Endodermal cell (in vitro differentiated cells): ENCODE measurements around the gene PRKCE. TPM values are rescaled to one million over a fixed set of nuclear protein-coding genes. Genes with fewer than 3 reads are reported as not detected.
A peak's percentile ranks its signal among the peaks of the same experiment; 100 is the strongest.

ENCODE experiments used
- DNase-seq: peaks from one replicate; pipeline ENCODE4 v3.0.0-alpha.2; 2017
- H3K27ac ChIP-seq: 2 replicates; pipeline ENCODE4 v1.5.1; 2013; ENCODE audit warnings: mild to moderate bottlenecking, low read depth, low read length, moderate library complexity
- H3K27me3 ChIP-seq: 2 replicates; pipeline ENCODE4 v1.6.1; 2013; ENCODE audit warnings: mild to moderate bottlenecking, low read length, moderate library complexity; ENCODE audit not compliant: insufficient read depth, control insufficient read depth, poor library complexity, severe bottlenecking
- H3K36me3 ChIP-seq: 2 replicates; pipeline ENCODE4 v1.7.0; 2013; ENCODE audit warnings: mild to moderate bottlenecking, low read length, moderate library complexity; ENCODE audit not compliant: control insufficient read depth, insufficient read depth
- H3K4me1 ChIP-seq: one replicate; pipeline ENCODE4 v1.7.0; 2013; ENCODE audit warnings: low read length; ENCODE audit not compliant: control insufficient read depth, insufficient read depth
- H3K4me3 ChIP-seq: 2 replicates; pipeline ENCODE4 v1.5.1; 2013; ENCODE audit warnings: mild to moderate bottlenecking, low read length, moderate library complexity
- H3K9ac ChIP-seq: 2 replicates; pipeline ENCODE4 v1.6.1; 2013; ENCODE audit warnings: mild to moderate bottlenecking, low read length, moderate library complexity; ENCODE audit not compliant: poor library complexity, severe bottlenecking; ENCODE audit errors: extremely low read depth
- H3K9me3 ChIP-seq: 2 replicates; pipeline ENCODE4 v1.6.1; 2013; ENCODE audit warnings: mild to moderate bottlenecking, low read length, moderate library complexity; ENCODE audit not compliant: control insufficient read depth
- H3K27ac Mint-ChIP-seq: 2 replicates; pipeline ENCODE4 v1.8.0; 2020; ENCODE audit warnings: mixed read lengths
- H3K27me3 Mint-ChIP-seq: 2 replicates; pipeline ENCODE4 v1.8.0; 2021; ENCODE audit warnings: mild to moderate bottlenecking, mixed read lengths; ENCODE audit not compliant: insufficient read depth
- H3K36me3 Mint-ChIP-seq: 2 replicates; pipeline ENCODE4 v1.8.0; 2020; ENCODE audit warnings: low read depth, mixed read lengths
- H3K4me1 Mint-ChIP-seq: 2 replicates; pipeline ENCODE4 v1.8.0; 2020; ENCODE audit warnings: mixed read lengths
- H3K4me3 Mint-ChIP-seq: 2 replicates; pipeline ENCODE4 v1.8.0; 2020; ENCODE audit warnings: mild to moderate bottlenecking, moderate library complexity, mixed read lengths
- H3K9me3 Mint-ChIP-seq: 2 replicates; pipeline ENCODE4 v1.8.0; 2020; ENCODE audit warnings: mild to moderate bottlenecking, mixed read lengths
- CTCF ChIP-seq: fragments of 200-600 bp; sonication (generic); conservative IDR thresholded peaks from 2 replicates; pipeline ENCODE4 v1.5.0; 2021; ENCODE audit warnings: antibody characterized with exemption, mild to moderate bottlenecking
- WGBS, 2 experiments: methylation state at CpG; one replicate each; pipeline versions ENCODE4 v1.1.5 to v1.1.7; 2013; ENCODE audit warnings: missing lambda C conversion rate in 2 of 2, mixed read lengths in 1 of 2; ENCODE audit not compliant: insufficient coverage in 1 of 2, insufficient read length in 1 of 2; 5-methylcytosine and 5-hydroxymethylcytosine counted together
- total RNA-seq, 2 donors: library from RNA; stranded (reverse); fragmentation: NEBNext Ultra II Directional in 1 of 2; extraction: Animal tissue kit (Norgen Biotek cat#: 25700) in 1 of 2; gene quantifications; 2 replicates in 1 of 2; 3 replicates in 1 of 2; pipeline ENCODE4 v1.2.1, GENCODE V29; 2021

Gene PRKCE
- total RNA-seq, 2 donors from 2014 or later: 1.4 to 1.7 TPM

- H3K27ac ChIP-seq: no peak overlapping the region
Measured at GRCh38 chr2:46187112-46187618, 535.7 kb downstream of the PRKCE start.

DNA sequence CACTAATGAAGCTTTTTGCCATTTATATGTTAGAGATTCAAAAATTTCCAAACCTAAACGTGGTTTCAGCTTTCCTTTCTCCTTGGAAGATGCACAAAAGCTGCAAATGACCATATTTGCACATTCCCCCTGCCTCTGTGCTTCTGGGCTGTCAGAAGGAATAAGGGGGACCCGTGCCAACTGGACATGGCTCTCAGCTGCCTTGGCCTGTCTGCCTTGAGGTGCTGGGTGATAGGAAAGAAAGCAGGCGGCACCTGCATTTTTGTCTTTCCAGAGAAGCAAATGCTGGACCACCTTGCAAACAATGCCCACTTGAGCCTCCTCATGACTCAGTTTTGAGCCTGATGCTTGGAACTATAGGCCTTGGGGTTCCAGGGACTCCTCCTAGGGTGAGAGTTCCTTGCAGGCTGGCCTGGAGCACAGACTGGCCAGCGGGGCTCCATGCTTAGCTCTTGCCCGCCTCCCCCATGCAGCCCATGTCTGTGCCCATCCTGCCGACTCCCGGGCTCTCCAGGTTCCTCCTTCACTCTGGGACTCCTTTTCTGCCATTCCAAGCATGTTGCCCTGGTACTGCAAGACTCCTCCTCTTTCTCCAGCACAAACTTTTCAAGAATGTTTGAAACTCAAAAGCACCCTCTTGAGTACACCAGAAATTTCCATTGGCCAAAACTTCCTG lies 536.7 kb downstream of the PRKCE start:
- no peak overlapping the region for H3K4me3 Mint-ChIP-seq
- no peaks in the 10 kb centered on the region for H3K4me1 Mint-ChIP-seq
- Histone ChIP-seq H3K9me3 (no peaks in the 10 kb centered on the region), H3K27me3 (no peaks in the 10 kb centered on the region), H3K27ac (no peak overlapping the region), H3K36me3 (no peaks in the 10 kb centered on the region), H3K4me1 (no peaks in the 10 kb centered on the region), H3K9ac (no peak overlapping the region), H3K4me3 (no peak overlapping the region)
- no peaks in the 10 kb centered on the region for H3K27me3 Mint-ChIP-seq
- no peaks in the 10 kb centered on the region for H3K36me3 Mint-ChIP-seq
- H3K9me3 Mint-ChIP-seq: no peaks in the 10 kb centered on the region
- no peak overlapping the region for H3K27ac Mint-ChIP-seq
- peak; percentile 26 for DNase-seq
- WGBS, 2 experiments: 90 to 91% methylated on average over 5 to 7 of the region's 7 CpGs
- no peak for TF ChIP-seq CTCF

More at GRCh38 chr2:46187112-46187618, 535.7 kb downstream of the PRKCE start:
- no peaks in the 10 kb centered on the region for H3K4me1 ChIP-seq
- Mint-ChIP-seq H3K4me3 (no peak overlapping the region), H3K9me3 (no peaks in the 10 kb centered on the region), H3K36me3 (no peaks in the 10 kb centered on the region), H3K4me1 (no peaks in the 10 kb centered on the region), H3K27me3 (peaks cover 2% of the 10 kb centered on the region), H3K27ac (no peak overlapping the region)
- no peak for TF ChIP-seq CTCF
- no peaks in the 10 kb centered on the region for H3K36me3 ChIP-seq
- WGBS, 2 experiments: 94 to 100% methylated on average over 5 to 6 of the region's 6 CpGs
- no peaks in the 10 kb centered on the region for H3K9me3 ChIP-seq
- no peak overlapping the region for H3K4me3 ChIP-seq
- no peaks in the 10 kb centered on the region for H3K27me3 ChIP-seq
- H3K9ac ChIP-seq: no peak overlapping the region
- DNase-seq: peak; percentile 38

- Mint-ChIP-seq H3K9me3 (no peaks in the 10 kb centered on the region), H3K4me1 (no peaks in the 10 kb centered on the region), H3K27me3 (no peaks in the 10 kb centered on the region), H3K36me3 (no peaks in the 10 kb centered on the region), H3K27ac (no peak overlapping the region), H3K4me3 (no peak overlapping the region)
- H3K27me3 ChIP-seq: no peaks in the 10 kb centered on the region
- no peak overlapping the region for H3K4me3 ChIP-seq
- H3K36me3 ChIP-seq: no peaks in the 10 kb centered on the region
- no peak for DNase-seq
- no peaks in the 10 kb centered on the region for H3K4me1 ChIP-seq
- H3K9me3 ChIP-seq: no peaks in the 10 kb centered on the region
- H3K27ac ChIP-seq: no peak overlapping the region
- 86 to 93% methylated on average over 2 to 4 of the region's 4 CpGs for WGBS, 2 experiments
- no peak overlapping the region for H3K9ac ChIP-seq
- no peak for TF ChIP-seq CTCF
Measured at GRCh38 chr2:46193356-46193755, 541.9 kb downstream of the PRKCE start.
